ENCODE data around the gene PIP5K1B.

- TF ChIP-seq, protein P1, sequence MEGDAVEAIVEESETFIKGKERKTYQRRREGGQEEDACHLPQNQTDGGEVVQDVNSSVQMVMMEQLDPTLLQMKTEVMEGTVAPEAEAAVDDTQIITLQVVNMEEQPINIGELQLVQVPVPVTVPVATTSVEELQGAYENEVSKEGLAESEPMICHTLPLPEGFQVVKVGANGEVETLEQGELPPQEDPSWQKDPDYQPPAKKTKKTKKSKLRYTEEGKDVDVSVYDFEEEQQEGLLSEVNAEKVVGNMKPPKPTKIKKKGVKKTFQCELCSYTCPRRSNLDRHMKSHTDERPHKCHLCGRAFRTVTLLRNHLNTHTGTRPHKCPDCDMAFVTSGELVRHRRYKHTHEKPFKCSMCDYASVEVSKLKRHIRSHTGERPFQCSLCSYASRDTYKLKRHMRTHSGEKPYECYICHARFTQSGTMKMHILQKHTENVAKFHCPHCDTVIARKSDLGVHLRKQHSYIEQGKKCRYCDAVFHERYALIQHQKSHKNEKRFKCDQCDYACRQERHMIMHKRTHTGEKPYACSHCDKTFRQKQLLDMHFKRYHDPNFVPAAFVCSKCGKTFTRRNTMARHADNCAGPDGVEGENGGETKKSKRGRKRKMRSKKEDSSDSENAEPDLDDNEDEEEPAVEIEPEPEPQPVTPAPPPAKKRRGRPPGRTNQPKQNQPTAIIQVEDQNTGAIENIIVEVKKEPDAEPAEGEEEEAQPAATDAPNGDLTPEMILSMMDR (IDR thresholded peaks at IDR 0.05; ENCODE audit: poor library complexity), result no peak
- TF ChIP-seq EZH2phosphoT487 (IDR thresholded peaks at IDR 0.05; ENCODE audit: low read depth, severe bottlenecking, unreplicated experiment), result no peak
- TF ChIP-seq EZH2 (IDR thresholded peaks at IDR 0.05; ENCODE audit: borderline replicate concordance), result no peak
Measured at GRCh38 chr9:68685213-68685612, 19.8 kb upstream of the PIP5K1B start.

Data from hepatocyte (in vitro differentiated cells).